Mammary epithelial cell (primary cell): ENCODE data around the gene NPDC1.

ENCODE experiments used
- CTCF ChIP-seq, 2 donors: IDR thresholded peaks in 1 of 2; conservative IDR thresholded peaks in 1 of 2; 2 replicates each; pipeline ENCODE4 v1.5.1; 2011 to 2012; ENCODE audit warnings: inconsistent platforms in 2 of 2, low read length in 2 of 2, mild to moderate bottlenecking in 2 of 2, control low read depth in 1 of 2, low read depth in 1 of 2; ENCODE audit not compliant: insufficient read depth in 1 of 2; ENCODE audit errors: extremely low read depth in 1 of 2
- EZH2 ChIP-seq: IDR thresholded peaks from 2 replicates; pipeline ENCODE4 v1.6.1; 2012; ENCODE audit warnings: low read length, inconsistent platforms, borderline replicate concordance

GRCh38 chr9:137035507-137035834, 10.5 kb downstream of the NPDC1 start:
- TF ChIP-seq CTCF (conservative IDR thresholded peaks at IDR 0.05 in 1 of 2, IDR thresholded peaks at IDR 0.05 in 1 of 2; ENCODE audit: extremely low read depth in 1 of 2, insufficient read depth in 1 of 2, low read depth in 1 of 2, low read length in 2 of 2) (no peak), EZH2 (no peak)
